GM12864 (cell line): ENCODE results near the gene LAIR2.

Experiments used
- DNase-seq: peaks from one replicate; pipeline ENCODE4 v3.0.0-alpha.2; 2011; ENCODE audit warnings: low read depth
- H3K4me3 ChIP-seq: 2 replicates; pipeline ENCODE4 v1.5.1; 2011; ENCODE audit warnings: mild to moderate bottlenecking, low read depth, low read length, control low read depth
- TF ChIP-seq, protein P1 (sequence below): IDR thresholded peaks from 2 replicates; pipeline ENCODE4 v1.5.1; 2011; ENCODE audit warnings: low read depth, mild to moderate bottlenecking, moderate library complexity, low read length, control low read depth, inconsistent platforms; ENCODE audit errors: missing control alignments

LAIR2 gene

DNA sequence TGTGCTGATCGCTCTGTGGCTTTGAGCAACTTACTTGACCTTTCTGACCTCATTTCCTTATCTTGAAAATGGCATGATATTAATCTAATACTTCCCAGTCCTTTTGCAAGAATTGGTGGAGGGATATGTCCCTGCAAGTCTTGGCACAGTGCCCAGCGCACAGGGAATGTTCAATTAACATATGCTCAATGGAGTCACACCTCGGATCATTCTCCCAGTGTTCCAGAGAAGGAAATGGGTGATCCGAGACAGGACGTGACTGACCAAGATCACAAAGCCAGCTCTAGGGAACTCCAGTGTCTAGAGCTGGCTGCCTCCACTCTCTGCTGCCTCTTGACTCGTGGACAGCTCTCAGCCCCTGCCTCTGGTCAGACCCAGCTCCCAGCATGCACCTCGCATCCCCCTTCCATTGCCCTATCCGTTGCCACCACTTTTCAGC lies 33.1 kb upstream of the LAIR2 start:
- no peak for DNase-seq
- H3K4me3 ChIP-seq: no peak overlapping the region
- TF ChIP-seq, protein P1, sequence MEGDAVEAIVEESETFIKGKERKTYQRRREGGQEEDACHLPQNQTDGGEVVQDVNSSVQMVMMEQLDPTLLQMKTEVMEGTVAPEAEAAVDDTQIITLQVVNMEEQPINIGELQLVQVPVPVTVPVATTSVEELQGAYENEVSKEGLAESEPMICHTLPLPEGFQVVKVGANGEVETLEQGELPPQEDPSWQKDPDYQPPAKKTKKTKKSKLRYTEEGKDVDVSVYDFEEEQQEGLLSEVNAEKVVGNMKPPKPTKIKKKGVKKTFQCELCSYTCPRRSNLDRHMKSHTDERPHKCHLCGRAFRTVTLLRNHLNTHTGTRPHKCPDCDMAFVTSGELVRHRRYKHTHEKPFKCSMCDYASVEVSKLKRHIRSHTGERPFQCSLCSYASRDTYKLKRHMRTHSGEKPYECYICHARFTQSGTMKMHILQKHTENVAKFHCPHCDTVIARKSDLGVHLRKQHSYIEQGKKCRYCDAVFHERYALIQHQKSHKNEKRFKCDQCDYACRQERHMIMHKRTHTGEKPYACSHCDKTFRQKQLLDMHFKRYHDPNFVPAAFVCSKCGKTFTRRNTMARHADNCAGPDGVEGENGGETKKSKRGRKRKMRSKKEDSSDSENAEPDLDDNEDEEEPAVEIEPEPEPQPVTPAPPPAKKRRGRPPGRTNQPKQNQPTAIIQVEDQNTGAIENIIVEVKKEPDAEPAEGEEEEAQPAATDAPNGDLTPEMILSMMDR: no peak

DNA sequence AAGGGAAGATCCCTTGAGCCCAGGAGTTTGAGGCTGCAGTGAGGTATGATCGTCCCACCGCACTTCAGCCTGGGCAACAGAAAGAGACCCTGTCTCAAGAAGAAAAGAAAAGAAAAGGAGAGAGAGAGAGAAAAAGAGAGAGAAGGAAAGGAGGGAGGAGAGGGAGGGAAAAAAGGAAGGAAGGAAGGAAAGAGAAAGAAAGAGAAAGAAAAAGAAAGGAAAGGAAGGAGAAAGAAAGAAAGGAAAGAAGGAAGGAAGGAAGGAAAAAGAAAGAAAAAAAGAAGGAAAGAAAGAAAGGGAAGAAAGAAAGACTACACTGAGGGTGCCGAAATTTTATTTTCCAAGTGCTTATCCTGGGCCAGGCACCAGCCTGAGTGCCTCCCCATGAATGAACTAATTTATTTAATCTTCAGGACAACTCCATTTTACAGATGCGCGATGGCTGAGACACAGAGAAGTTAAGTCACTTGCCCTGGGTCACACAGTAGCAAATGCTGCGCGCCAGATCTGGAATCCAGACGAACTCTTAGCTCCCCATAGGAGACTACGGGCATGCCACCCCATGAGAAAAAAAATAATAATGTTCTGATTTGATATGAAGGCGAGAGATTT lies 32.2 kb upstream of the LAIR2 start:
- TF ChIP-seq, protein P1: no peak
- H3K4me3 ChIP-seq: no peak overlapping the region
- DNase-seq: no peak

DNA sequence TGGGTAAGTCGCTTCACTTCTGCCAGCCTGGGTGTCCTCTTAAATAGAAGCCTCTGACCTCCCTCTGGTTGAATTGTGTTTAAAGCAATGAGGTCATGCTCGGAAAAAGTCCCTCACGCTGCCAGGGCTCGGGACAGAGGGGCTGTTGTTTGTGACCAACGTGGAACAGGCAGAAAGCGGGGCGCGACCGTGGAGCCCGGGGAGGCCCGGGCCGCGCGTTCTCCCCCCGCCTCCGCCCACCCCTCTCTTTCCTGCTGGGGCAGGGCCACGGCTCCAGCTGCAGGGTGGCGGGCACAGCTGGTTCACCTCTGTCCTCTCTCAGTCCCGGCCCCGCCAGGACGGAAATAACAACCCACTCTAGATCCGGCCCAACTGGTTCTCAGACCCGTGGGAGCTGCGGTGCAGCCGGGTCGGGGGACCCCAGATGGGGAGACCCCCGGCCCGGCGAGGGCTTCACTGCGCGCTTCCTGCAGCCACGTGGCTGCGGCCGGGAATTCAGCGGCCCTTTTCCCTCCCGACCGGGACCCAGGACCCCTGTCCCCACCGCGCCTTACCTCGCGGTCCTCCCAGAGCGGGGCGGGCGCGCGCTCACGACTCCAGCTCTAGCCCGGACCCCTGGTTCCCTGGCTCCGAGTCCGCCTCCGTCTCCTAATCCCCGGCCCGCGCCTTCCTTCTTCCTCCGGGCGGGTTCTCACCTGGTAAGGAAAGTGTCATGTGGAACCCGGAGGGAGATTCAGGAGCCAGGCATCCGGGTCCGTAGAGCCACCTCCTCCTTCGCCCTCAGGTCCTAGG lies 31.4 kb upstream of the LAIR2 start:
- TF ChIP-seq, protein P1: no peak
- no peak overlapping the region for H3K4me3 ChIP-seq
- no peak for DNase-seq

DNA sequence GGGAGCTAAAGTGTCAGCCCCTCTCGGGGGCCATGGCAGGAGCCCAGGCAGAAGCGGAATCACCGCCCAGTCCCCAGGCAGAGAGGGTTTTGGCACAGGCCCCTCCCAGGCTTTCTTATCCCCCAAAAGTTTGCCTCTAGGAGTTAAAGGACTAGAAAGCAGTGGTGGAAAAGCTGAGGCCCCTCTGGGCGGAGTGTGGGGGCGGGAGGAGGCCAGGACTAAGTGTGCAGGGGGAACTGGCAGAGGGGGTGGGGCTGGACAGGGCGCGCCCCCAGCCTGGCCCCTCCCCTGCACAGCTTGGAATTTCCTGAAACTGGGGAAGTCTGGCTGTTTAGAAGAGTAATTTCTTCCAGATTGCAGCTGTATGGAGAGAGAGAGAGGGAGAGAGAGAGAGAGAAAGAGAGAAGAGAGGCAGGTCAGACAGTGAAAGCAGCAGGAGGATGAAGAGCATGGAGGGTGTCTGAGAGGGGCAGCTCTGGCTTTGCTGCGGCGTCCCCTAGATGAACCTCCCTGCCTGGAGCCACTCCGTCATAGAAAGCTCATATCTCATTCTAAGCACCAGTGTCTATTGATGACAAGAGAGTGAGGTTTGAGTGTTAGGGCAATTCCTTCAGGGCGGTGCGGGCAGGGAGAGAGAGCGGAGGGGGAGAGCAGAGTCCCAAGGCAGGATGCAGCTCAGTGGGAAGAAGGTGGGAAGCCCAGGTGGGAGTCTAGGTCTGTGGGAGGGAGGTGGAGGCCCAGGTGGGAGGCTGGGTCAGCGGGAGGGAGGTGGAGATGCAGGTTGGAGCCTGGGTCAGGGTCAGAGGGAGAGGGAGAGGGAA lies 29.4 kb upstream of the LAIR2 start, which contains the start of gene CDC42EP5:
Gene CDC42EP5 (minus strand): TSS at position 226 of the 821 bp plus-strand sequence. CDS start 7,749 bp downstream, outside the sequence.
- no peak within 1 kb of the TSS for H3K4me3 ChIP-seq
- no peak for DNase-seq
- TF ChIP-seq, protein P1: no peak

DNA sequence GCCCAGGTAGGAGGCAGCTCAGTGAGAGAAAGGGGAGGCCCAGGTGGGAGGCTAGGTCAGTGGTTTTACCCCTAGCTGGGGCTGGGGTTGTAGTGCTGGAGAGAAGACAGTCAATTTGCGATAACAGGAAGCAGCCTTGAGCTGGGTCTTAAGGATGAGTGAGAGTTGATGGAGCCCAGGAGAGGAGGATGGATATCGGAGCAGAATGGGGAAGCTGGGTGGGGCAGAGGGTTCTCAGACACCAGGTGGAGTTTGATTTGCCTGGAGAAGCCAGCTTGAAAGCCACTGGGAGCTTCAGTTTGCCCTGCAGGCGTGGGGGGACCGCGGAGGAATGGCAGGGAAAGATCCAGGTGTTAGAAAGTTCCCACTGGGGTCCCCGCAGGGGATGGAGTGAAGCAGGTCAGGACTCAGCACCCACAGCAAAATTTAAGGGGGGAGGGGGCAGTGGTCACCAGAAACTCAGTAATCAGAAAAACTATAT lies 28.7 kb upstream of the LAIR2 start:
- H3K4me3 ChIP-seq: no peak overlapping the region
- DNase-seq: no peak
- TF ChIP-seq, protein P1: no peak

DNA sequence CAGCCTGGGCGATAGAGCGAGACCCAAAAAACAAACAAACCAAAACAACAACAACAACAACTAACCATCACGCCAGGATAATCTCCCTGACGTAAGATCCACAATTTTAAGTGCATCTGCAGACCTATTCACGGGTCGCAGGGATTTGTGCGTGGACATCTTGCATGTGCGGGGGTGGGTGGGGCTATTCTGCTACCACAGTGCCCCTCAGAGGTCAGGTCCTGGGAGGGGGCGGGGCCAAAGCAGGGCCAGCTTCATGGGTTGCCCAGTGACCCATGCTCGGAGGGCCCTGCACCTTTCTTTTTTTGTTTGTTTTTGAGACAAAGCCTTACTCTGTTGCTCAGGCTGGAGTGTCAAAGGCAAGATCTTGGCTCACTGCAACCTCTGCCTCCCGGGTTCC lies 26.9 kb upstream of the LAIR2 start:
- DNase-seq: no peak
- H3K4me3 ChIP-seq: no peak overlapping the region
- TF ChIP-seq, protein P1: no peak
